ENCODE measurements around the gene WAS.
"Not testable (repeated sequence)": the region's sequence is repeated elsewhere in the genome, so short reads cannot be mapped to it uniquely, and the experiment has no call there.

Gene WAS

GRCh38 chrX:48663241-48663640 lies 20.4 kb upstream of the WAS start:
- no peak for TF ChIP-seq CTCF (conservative IDR thresholded peaks at IDR 0.05; ENCODE audit: low read depth, low read length)
- no peak overlapping the region for H3K4me3 ChIP-seq (ENCODE audit: low read length)
- no peak for DNase-seq (ENCODE audit: low read depth)

- no peak for DNase-seq (ENCODE audit: low read depth)
- no peak overlapping the region for H3K4me3 ChIP-seq (ENCODE audit: low read length)
- no peak for TF ChIP-seq CTCF (conservative IDR thresholded peaks at IDR 0.05; ENCODE audit: low read depth, low read length)
Observed at GRCh38 chrX:48664156-48664555, 19.4 kb upstream of the WAS start.

- H3K4me3 ChIP-seq (ENCODE audit: low read length), result no peak overlapping the region
- no peak for TF ChIP-seq CTCF (conservative IDR thresholded peaks at IDR 0.05; ENCODE audit: low read depth, low read length)
- no peak for DNase-seq (ENCODE audit: low read depth)
Observed at GRCh38 chrX:48665991-48666390, 17.6 kb upstream of the WAS start.

GRCh38 chrX:48666649-48667048 lies 16.9 kb upstream of the WAS start:
- no peak for TF ChIP-seq CTCF (conservative IDR thresholded peaks at IDR 0.05; ENCODE audit: low read depth, low read length)
- DNase-seq (ENCODE audit: low read depth), result no peak
- no peak overlapping the region for H3K4me3 ChIP-seq (ENCODE audit: low read length)

- no peak for DNase-seq (ENCODE audit: low read depth)
Observed at GRCh38 chrX:48667509-48667908, 16.1 kb upstream of the WAS start.

GRCh38 chrX:48668187-48668586 lies 15.4 kb upstream of the WAS start:
- H3K4me3 ChIP-seq (ENCODE audit: low read length); DNase-seq (ENCODE audit: low read depth): not testable (repeated sequence)

More at GRCh38 chrX:48667509-48667908, 16.1 kb upstream of the WAS start:
- no peak for TF ChIP-seq CTCF (conservative IDR thresholded peaks at IDR 0.05; ENCODE audit: low read depth, low read length)
- H3K4me3 ChIP-seq (ENCODE audit: low read length), result no peak overlapping the region

GRCh38 chrX:48676106-48676892 lies 7.3 kb upstream of the WAS start:
- peak overlapping the region; percentile 71 for H3K4me3 ChIP-seq (ENCODE audit: low read length)
- DNase-seq (ENCODE audit: low read depth), result peak; percentile 43
- TF ChIP-seq CTCF (conservative IDR thresholded peaks at IDR 0.05; ENCODE audit: low read depth, low read length), result no peak

Data from retinal pigment epithelial cell (primary cell).